Activated T-cell treated with anti-CD3 and anti-CD28 coated beads, Interleukin-2, amount 50 U/mL, for 1 hour (primary cell): ENCODE data around the gene CPNE8.

Experiments used
- DNase-seq: peaks from one replicate; pipeline ENCODE4 v3.0.0-alpha.2; 2020

CPNE8 gene

DNA sequence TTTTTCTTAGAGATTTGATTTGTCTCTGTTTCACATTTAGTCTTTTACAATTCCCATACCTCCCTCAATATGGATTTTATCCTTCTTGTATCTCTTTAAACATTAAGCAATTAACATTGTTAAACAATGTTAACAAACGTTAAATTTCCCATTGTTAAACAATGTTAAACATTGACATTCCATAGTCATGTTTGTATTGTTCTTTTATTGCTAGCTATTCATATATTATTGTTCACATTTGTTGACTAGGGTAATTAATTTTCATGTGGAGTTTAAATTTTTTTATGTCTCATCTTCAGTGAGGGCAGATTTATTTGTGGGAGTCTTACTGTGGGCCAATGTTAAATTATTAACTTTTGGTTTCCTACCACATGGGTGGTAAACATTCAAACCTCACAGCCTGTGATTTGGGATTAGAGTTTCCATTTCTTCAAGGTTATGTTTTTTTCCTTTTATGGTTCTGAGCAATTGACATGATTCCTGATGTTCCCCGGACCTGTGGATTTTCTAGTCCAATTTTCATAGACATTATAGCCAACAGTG is 294.5 kb downstream of the CPNE8 start:
- no peak for DNase-seq

- no peak for DNase-seq
Measured at GRCh38 chr12:38607295-38607694, 298.1 kb downstream of the CPNE8 start.
